HFFc6 (cell line): ENCODE measurements around the gene FGFR3. TPM values are rescaled to one million over a fixed set of nuclear protein-coding genes. Genes with fewer than 3 reads are reported as not detected.

ENCODE experiments used
- DNase-seq: peaks from one replicate; pipeline ENCODE4 v3.0.0-alpha.2; 2018
- H3K27ac Mint-ChIP-seq: 2 replicates; pipeline ENCODE4 v1.8.0; 2020; ENCODE audit warnings: mild to moderate bottlenecking, mixed read lengths
- H3K27me3 Mint-ChIP-seq: 2 replicates; pipeline ENCODE4 v1.8.0; 2021; ENCODE audit warnings: mild to moderate bottlenecking, moderate library complexity, mixed read lengths; ENCODE audit not compliant: insufficient read depth
- H3K36me3 Mint-ChIP-seq: 2 replicates; pipeline ENCODE4 v1.8.0; 2021; ENCODE audit warnings: low read depth, mixed read lengths
- H3K4me1 Mint-ChIP-seq: 2 replicates; pipeline ENCODE4 v1.8.0; 2020; ENCODE audit warnings: low read depth, mixed read lengths
- H3K4me3 Mint-ChIP-seq: 2 replicates; pipeline ENCODE4 v1.8.0; 2020; ENCODE audit warnings: mild to moderate bottlenecking, moderate library complexity, mixed read lengths
- H3K9me3 Mint-ChIP-seq: 2 replicates; pipeline ENCODE4 v1.8.0; 2020; ENCODE audit warnings: mild to moderate bottlenecking, mixed read lengths
- CTCF ChIP-seq: fragments of 200-600 bp; sonication (generic); IDR thresholded peaks from 2 replicates; pipeline ENCODE4 v1.5.0; 2021; ENCODE audit warnings: antibody characterized with exemption, mild to moderate bottlenecking
- total RNA-seq, 6 experiments: library from RNA; stranded (reverse); fragmentation: NEBNext Ultra II Directional; extraction: Animal tissue kit (Norgen Biotek cat#: 25700); gene quantifications; 2 replicates in 1 of 6; 3 replicates in 5 of 6; pipeline ENCODE4 v1.2.3, GENCODE V29; 2021

Gene FGFR3
- total RNA-seq, 6 experiments from 2014 or later, result 0.59 to 1.6 (median 0.75) TPM

- no peak for DNase-seq
- TF ChIP-seq CTCF, result no peak
- Mint-ChIP-seq H3K27me3 (peaks cover 3% of the 10 kb centered on the region; the same call in 1 of the 2 replicates), H3K36me3 (no peaks in the 10 kb centered on the region), H3K9me3 (no peaks in the 10 kb centered on the region), H3K4me3 (no peak overlapping the region), H3K27ac (no peak overlapping the region), H3K4me1 (no peaks in the 10 kb centered on the region)
Observed at GRCh38 chr4:1759818-1760223, 33.3 kb upstream of the FGFR3 start.

GRCh38 chr4:1760521-1761071 is 32.5 kb upstream of the FGFR3 start:
- no peak overlapping the region for H3K4me3 Mint-ChIP-seq
- H3K27me3 Mint-ChIP-seq, result peaks cover 3% of the 10 kb centered on the region; the same call in 1 of the 2 replicates
- DNase-seq, result no peak
- H3K36me3 Mint-ChIP-seq, result no peaks in the 10 kb centered on the region
- H3K9me3 Mint-ChIP-seq, result no peaks in the 10 kb centered on the region
- no peaks in the 10 kb centered on the region for H3K4me1 Mint-ChIP-seq
- H3K27ac Mint-ChIP-seq, result no peak overlapping the region
- TF ChIP-seq CTCF, result no peak

GRCh38 chr4:1761130-1761689 is 31.9 kb upstream of the FGFR3 start:
- no peaks in the 10 kb centered on the region for H3K36me3 Mint-ChIP-seq
- no peak overlapping the region for H3K4me3 Mint-ChIP-seq
- no peaks in the 10 kb centered on the region for H3K9me3 Mint-ChIP-seq
- H3K27ac Mint-ChIP-seq, result no peak overlapping the region
- DNase-seq, result no peak
- TF ChIP-seq CTCF, result no peak
- no peaks in the 10 kb centered on the region for H3K4me1 Mint-ChIP-seq
- peaks cover 3% of the 10 kb centered on the region; the same call in 1 of the 2 replicates for H3K27me3 Mint-ChIP-seq

GRCh38 chr4:1762264-1763010 is 30.7 kb upstream of the FGFR3 start:
- DNase-seq, result no peak
- no peaks in the 10 kb centered on the region for H3K9me3 Mint-ChIP-seq
- TF ChIP-seq CTCF, result no peak
- H3K4me3 Mint-ChIP-seq, result no peak overlapping the region
- no peaks in the 10 kb centered on the region for H3K4me1 Mint-ChIP-seq
- H3K36me3 Mint-ChIP-seq, result no peaks in the 10 kb centered on the region
- H3K27ac Mint-ChIP-seq, result no peak overlapping the region
- H3K27me3 Mint-ChIP-seq, result peaks cover 3% of the 10 kb centered on the region; the same call in 1 of the 2 replicates

- no peaks in the 10 kb centered on the region for H3K36me3 Mint-ChIP-seq
- no peaks in the 10 kb centered on the region for H3K9me3 Mint-ChIP-seq
- TF ChIP-seq CTCF, result no peak
- H3K4me1 Mint-ChIP-seq, result no peaks in the 10 kb centered on the region
- no peak overlapping the region for H3K4me3 Mint-ChIP-seq
- H3K27ac Mint-ChIP-seq, result no peak overlapping the region
- peaks cover 3% of the 10 kb centered on the region; the same call in 1 of the 2 replicates for H3K27me3 Mint-ChIP-seq
- no peak for DNase-seq
Observed at GRCh38 chr4:1763070-1763549, 30.0 kb upstream of the FGFR3 start.
